GM18868 (cell line): ENCODE measurements around the gene CARD14.
"Not testable (repeated sequence)": the region's sequence is repeated elsewhere in the genome, so short reads cannot be mapped to it uniquely, and the experiment has no call there.

Experiments used
- ATAC-seq: cut with Tn5 transposase; IDR thresholded peaks from one replicate; pipeline ENCODE4 v1.9.1; 2021; ENCODE audit warnings: mild to moderate bottlenecking, moderate library complexity; ENCODE audit not compliant: unreplicated experiment

CARD14 gene

DNA sequence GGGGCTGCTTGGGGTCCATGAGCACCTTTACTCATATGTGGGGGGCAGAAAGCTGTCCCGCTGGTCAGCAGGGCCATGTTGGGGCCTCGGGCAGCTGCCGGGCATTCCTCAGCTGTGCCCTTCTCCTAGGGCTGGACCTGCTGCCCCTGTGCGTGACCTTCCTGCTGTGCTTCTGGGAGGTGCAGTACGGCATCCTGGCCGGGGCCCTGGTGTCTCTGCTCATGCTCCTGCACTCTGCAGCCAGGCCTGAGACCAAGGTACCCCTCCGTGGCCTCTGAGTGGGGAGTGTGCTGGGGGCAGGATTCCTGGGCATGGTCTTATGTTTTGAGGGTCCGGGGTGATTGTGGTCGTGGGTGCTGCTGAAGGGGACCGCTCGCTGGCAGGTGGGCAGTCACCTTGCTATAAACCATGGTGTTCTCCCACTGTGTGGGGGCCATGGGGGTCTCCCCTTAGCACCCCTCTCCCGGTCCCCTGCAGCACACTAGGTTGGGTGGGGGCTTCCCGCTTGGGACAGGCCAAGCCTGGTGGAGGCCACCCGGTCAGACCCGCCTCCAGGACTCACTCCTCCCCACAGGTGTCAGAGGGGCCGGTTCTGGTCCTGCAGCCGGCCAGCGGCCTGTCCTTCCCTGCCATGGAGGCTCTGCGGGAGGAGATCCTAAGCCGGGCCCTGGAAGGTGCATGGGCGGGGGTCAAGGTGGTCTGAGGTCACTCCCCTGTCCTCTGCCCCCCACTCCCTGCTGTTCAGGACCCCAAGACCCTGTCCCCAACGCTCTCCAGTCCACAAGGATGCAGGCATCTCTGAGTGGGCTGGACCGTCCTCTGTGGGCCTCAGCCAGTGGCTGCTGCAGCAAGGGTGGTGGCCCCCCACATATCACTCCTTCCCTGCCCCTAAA is 78.4 kb downstream of the CARD14 start:
- no peak for ATAC-seq

DNA sequence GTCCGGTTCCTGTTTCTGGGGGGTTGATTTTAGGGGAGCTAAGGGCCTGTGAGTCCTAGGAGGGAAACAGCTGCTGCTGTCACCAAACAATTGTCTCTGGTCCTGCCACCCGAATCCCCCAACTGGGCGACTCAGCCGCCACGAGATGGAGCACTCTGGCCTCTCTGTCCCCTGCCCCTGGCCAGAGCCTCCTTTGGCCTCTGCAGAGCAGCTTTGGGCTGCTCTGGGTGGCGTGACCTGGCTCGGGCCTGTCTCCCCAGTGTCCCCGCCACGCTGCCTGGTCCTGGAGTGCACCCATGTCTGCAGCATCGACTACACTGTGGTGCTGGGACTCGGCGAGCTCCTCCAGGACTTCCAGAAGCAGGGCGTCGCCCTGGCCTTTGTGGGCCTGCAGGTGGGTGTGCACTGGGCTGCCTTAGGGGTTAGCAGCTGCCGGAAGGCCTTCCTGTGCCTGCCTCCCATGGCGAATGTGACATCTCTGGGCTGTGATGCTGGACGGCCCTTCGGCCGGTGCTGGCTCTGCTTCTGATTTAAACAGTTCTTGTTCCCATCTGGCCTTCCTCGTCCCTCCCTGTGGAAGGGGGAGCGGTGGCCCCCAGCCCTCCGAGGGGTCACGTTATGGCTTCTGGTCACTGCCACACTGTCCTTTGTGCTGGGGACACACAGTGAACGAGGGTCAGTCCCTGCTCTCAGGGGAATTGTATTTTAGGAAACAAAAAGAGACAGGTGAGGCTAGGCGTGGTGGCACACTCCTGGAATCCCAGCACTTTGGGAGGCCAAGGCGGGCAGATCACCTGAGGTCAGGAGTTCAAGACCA is 79.3 kb downstream of the CARD14 start:
- ATAC-seq, result no peak

DNA sequence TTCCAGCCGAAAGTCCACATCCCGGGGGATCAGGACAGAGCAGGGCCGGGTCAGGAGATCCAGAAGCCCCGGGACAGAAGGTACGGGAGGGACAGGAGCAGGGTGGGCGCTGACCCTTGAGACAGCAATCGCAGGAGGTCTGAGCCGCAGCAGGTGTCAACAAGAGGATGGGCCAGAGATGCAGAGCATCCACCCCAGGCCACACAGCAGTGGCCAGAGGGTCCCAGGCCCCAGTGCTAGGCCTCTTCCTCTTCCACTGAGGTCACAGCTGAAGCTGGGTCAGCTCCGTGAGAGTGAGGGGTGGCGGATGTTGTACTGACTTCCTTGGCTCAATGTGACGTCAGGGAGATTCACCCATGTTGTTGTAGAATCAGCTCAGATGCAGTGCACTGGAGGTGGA is 82.1 kb downstream of the CARD14 start:
- ATAC-seq, result no peak

DNA sequence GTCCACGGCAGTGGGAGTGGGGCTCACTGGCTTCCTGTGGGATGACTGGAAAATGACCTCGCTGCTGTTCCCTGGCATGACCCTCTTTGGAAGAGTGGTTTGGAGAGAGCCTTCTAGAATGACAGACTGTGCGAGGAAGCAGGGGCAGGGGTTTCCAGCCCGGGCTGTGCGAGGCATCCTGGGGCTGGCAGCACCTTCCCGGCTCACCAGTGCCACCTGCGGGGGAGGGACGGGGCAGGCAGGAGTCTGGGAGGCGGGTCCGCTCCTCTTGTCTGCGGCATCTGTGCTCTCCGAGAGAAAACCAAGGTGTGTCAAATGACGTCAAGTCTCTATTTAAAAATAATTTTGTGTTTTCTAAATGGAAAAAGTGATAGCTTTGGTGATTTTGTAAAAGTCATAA is 83.0 kb downstream of the CARD14 start:
- ATAC-seq, result no peak

DNA sequence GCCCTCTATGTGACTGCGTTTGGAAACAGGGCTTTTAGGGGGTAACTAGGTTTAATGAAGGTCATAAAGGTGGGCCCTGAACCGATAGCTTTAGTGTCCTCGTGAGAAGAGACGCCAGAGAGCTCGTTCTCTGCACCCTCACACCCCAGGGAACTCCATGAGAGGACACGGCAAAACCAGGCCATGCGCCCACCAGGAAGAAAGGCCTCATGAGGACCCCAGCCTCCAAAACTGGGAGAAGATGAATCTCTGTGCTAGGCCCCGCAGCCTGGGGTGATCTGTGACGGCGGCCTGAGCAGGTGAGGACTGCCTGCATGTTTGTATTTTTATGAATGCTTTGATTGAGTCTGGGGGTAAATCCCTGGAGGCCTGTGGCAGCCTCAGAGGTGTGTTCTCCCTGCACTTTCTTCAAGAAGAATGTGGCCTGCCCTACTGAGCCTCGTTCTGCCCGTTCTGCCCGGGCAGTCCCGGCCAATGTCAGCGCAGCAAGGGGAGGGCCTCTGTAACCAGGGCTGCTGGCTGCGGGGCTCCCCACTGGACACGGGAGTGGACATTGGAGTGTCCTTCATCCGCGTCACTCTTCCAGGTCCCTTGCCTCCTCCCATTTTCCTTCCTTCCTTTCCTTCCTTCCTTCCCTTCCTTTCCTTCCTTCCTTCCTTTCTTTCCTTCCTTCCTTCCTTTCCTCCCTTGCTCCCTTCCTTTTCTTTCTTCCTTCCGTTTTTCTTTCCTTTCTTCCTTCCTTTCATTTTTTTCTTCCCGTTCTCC is 84.0 kb downstream of the CARD14 start:
- no peak for ATAC-seq

DNA sequence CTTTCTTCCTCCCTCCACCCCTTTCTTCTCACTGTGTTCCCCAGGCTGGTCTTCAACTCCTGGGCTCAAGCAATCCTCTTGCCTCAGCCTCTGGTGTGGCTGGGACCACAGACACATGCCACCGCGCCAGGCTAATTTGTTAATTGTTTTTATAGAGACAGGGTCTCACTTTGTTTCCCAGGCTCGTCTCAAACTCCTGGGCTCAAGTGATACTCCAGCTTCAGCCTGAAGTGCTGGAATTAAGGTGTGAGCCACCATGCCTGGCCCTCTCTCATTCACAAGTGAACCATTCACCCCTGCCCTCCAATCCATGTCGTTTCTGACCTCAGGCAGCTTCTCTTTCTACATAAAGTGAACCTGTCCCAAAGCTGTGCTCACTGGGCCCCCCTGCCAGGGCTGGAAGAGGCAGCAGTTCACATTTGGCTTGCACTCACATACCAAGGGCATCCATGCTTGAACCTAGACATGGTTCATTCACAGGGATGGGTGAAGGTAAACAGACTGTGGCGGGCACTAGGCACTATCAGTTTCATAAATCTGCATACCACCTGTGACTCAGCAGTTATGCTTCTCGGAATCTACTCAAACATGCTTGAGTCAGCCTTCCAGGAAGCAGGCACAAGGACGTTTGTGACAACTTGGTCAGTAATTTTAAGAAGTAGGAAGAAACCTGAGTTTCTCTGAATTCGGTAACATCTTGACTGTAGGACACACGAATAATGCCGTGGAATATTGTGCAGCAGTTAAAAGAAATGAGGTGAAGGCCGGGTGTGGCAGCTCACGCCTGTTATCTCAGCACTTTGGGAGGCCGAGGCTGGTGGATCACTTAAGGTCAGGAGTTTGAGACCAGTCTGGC is 84.8 kb downstream of the CARD14 start:
- ATAC-seq, result peak; percentile 47

DNA sequence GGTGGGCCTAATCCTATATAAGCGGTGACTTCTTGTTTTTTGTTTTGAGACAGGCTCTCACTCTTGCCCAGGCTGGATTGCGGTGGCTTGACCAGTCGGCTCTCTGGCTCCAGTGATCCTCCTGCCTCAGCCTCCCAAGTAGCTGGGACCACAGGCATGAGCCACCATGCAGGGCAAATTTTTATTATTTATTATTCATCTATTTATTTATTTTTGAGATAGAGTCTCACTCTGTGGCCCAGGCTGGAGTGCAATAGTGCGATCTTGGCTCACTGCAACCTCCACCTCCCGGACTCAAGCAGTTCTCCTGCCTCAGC is 86.2 kb downstream of the CARD14 start:
- no peak for ATAC-seq

DNA sequence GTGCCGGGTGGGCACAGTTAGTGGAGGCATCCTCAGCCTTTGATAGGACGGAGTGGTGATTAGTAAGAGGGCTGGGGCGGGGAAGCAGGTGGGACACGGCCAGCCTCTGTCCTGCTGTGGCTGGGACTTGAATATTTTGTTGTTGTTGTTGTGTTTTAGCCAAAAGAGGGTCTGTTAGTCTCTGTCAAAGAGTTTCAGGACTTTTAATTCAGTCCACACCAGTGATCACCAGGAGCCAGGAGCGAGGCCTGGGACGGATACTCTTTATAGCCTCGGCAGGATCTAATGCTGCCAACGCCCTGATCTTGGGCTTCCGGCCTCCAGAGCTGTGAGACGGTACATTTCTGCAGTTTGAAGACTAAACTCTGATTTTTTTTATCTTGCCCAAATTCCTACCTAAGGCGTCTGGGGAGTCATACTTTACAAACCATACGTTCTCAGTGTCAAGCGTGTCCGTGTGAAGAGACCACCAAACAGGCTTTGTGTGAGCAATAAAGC is 87.9 kb downstream of the CARD14 start:
- ATAC-seq, result no peak

DNA sequence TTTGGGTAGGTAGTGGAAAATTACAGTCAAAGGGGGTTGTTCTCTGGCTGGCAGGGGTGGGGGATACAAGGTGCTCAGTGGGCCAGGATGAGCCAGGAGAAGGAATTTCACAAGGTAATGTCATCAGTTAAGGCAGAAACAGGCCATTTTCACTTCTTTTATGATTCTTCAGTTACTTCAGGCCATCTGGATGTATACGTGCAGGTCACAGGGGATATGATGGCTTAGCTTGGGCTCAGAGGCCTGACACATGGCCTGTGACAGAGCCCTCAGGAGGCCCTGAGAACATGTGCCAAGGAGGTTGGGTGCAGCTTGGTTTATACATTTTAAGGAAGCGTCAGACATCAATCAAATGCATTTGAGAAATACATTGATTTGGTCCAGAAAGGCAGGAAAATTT is 88.5 kb downstream of the CARD14 start:
- not testable (repeated sequence) for ATAC-seq
